H1 (cell line): ENCODE results near the gene MFAP3. TPM values are rescaled to one million over a fixed set of nuclear protein-coding genes. Genes with fewer than 3 reads are reported as not detected.

Experiments
- CTCF ChIA-PET: fragments of 300-600 bp; sonication (Branson Sonifier 250); formaldehyde crosslinking; loops from one replicate; lab custom pipeline; 2021; ENCODE audit not compliant: partially characterized antibody; lab: Charles Lee
- POLR2A ChIA-PET: fragments of 300-600 bp; sonication (Branson Sonifier 250); formaldehyde crosslinking; loops from one replicate; lab custom pipeline; 2021; ENCODE audit warnings: inconsistent platforms; ENCODE audit not compliant: partially characterized antibody; lab: Charles Lee
- DNase-seq, 2 experiments: peaks; one replicate each; pipeline versions ENCODE4 v3.0.0 to v3.0.0-alpha.2; 2010 to 2022; ENCODE audit warnings: low spot score in 2 of 2, low read depth in 1 of 2, mixed read lengths in 1 of 2
- FAIRE-seq: peaks from 2 replicates; lab custom pipeline; 2011; peaks lifted over from hg19 to GRCh38; lab: Jason Lieb, UNC
- H2AFZ ChIP-seq: 2 replicates; pipeline ENCODE4 v1.8.1; 2012; ENCODE audit warnings: low read length, inconsistent platforms
- H2AK5ac ChIP-seq: 2 replicates; pipeline ENCODE4 v1.6.1; 2013; ENCODE audit warnings: low read depth, low read length
- H2BK120ac ChIP-seq: replicated peaks from 2 replicates; pipeline ENCODE3; 2013; ENCODE audit warnings: low read depth, low read length, inconsistent platforms
- H2BK12ac ChIP-seq: 2 replicates; pipeline ENCODE4 v1.6.1; 2013; ENCODE audit warnings: low read depth, low read length
- H2BK15ac ChIP-seq: 2 replicates; pipeline ENCODE4 v1.6.1; 2013; ENCODE audit warnings: low read length
- H2BK20ac ChIP-seq: 2 replicates; pipeline ENCODE4 v1.6.1; 2013; ENCODE audit warnings: low read length
- H2BK5ac ChIP-seq: 2 replicates; pipeline ENCODE4 v1.6.1; 2013; ENCODE audit warnings: low read depth, low read length
- H3K14ac ChIP-seq: 2 replicates; pipeline ENCODE4 v1.6.1; 2013; ENCODE audit warnings: inconsistent platforms; ENCODE audit not compliant: insufficient read length
- H3K18ac ChIP-seq: 2 replicates; pipeline ENCODE4 v1.6.1; 2013; ENCODE audit warnings: low read length; ENCODE audit errors: extremely low read depth
- H3K23ac ChIP-seq: 2 replicates; pipeline ENCODE4 v1.6.1; 2013; ENCODE audit warnings: inconsistent platforms; ENCODE audit not compliant: insufficient read length
- H3K23me2 ChIP-seq: 2 replicates; pipeline ENCODE4 v1.6.1; 2013; ENCODE audit warnings: low read depth, low read length
- H3K27ac ChIP-seq: 2 replicates; pipeline ENCODE4 v1.6.1; 2011; ENCODE audit warnings: low read depth, low read length, inconsistent platforms
- H3K27me3 ChIP-seq, 4 experiments: replicated peaks in 1 of 4; 1 replicate in 1 of 4; 2 replicates in 3 of 4; pipeline versions ENCODE4 v1.6.1 to v1.8.1; 2011 to 2013; ENCODE audit warnings: low read length in 3 of 4, mild to moderate bottlenecking in 3 of 4, inconsistent platforms in 2 of 4, mixed read lengths in 2 of 4, moderate library complexity in 1 of 4; ENCODE audit not compliant: control insufficient read depth in 3 of 4, insufficient read depth in 3 of 4; ENCODE audit errors: extremely low read depth in 1 of 4
- H3K36me3 ChIP-seq, 4 experiments: 2 replicates each; pipeline versions ENCODE4 v1.6.1 to v1.8.1; 2011 to 2013; ENCODE audit warnings: mild to moderate bottlenecking in 4 of 4, low read length in 3 of 4, moderate library complexity in 2 of 4, control low read depth in 1 of 4, inconsistent platforms in 1 of 4; ENCODE audit not compliant: insufficient read depth in 4 of 4, control insufficient read depth in 2 of 4
- H3K4ac ChIP-seq: replicated peaks from 2 replicates; pipeline ENCODE3; 2013; ENCODE audit warnings: low read length, low read depth, mixed read lengths, inconsistent platforms; ENCODE audit not compliant: insufficient read length
- H3K4me1 ChIP-seq, 4 experiments: replicated peaks in 1 of 4; 1 replicate in 1 of 4; 2 replicates in 3 of 4; pipeline versions ENCODE4 v1.6.1 to v1.8.1; 2011 to 2013; ENCODE audit warnings: low read length in 3 of 4, inconsistent platforms in 2 of 4, mixed read lengths in 1 of 4; ENCODE audit not compliant: insufficient read depth in 4 of 4, control insufficient read depth in 3 of 4
- H3K4me2 ChIP-seq, 2 experiments: 2 replicates each; pipeline versions ENCODE4 v1.6.1 to v1.8.1; 2011 to 2013; ENCODE audit warnings: low read depth in 2 of 2, low read length in 2 of 2, control low read depth in 1 of 2, inconsistent platforms in 1 of 2, mild to moderate bottlenecking in 1 of 2; ENCODE audit not compliant: insufficient read depth in 1 of 2
- H3K4me3 ChIP-seq, 4 experiments: fragments of 200-600, 300-600 bp in 1 of 4; sonication (generic), shearing (Covaris generic), sonication (Bioruptor Twin) in 1 of 4; 2 replicates each; pipeline versions ENCODE4 v1.5.1 to v1.8.1; 2011 to 2016; ENCODE audit warnings: low read length in 4 of 4, low read depth in 3 of 4, control low read depth in 2 of 4, inconsistent platforms in 2 of 4, mild to moderate bottlenecking in 2 of 4, mixed read lengths in 1 of 4, moderate library complexity in 1 of 4; ENCODE audit not compliant: insufficient read depth in 2 of 4; ENCODE audit errors: extremely low read depth in 1 of 4
- H3K56ac ChIP-seq: replicated peaks from 2 replicates; pipeline ENCODE3; 2013; ENCODE audit warnings: low read depth, mild to moderate bottlenecking, mixed read lengths, low read length, inconsistent platforms; ENCODE audit not compliant: insufficient read length
- H3K79me1 ChIP-seq: 2 replicates; pipeline ENCODE4 v1.6.1; 2013; ENCODE audit warnings: low read depth, low read length, control low read depth
- H3K79me2 ChIP-seq, 2 experiments: 2 replicates each; pipeline versions ENCODE4 v1.6.1 to v1.8.1; 2012 to 2013; ENCODE audit warnings: low read length in 2 of 2, mild to moderate bottlenecking in 2 of 2, inconsistent platforms in 1 of 2; ENCODE audit not compliant: insufficient read depth in 2 of 2, control insufficient read depth in 1 of 2
- H3K9ac ChIP-seq, 4 experiments: replicated peaks in 1 of 4; 1 replicate in 1 of 4; 2 replicates in 3 of 4; pipeline versions ENCODE4 v1.6.1 to v1.8.1; 2011 to 2013; ENCODE audit warnings: low read depth in 3 of 4, low read length in 3 of 4, control low read depth in 2 of 4, mild to moderate bottlenecking in 2 of 4, moderate library complexity in 2 of 4, inconsistent platforms in 1 of 4; ENCODE audit errors: extremely low read depth in 1 of 4
- H3K9me3 ChIP-seq, 2 experiments: 2 replicates each; pipeline versions ENCODE4 v1.6.1 to v1.8.1; 2012 to 2013; ENCODE audit warnings: mild to moderate bottlenecking in 2 of 2, moderate library complexity in 2 of 2, control low read depth in 1 of 2, inconsistent platforms in 1 of 2, low read depth in 1 of 2, low read length in 1 of 2, mixed read lengths in 1 of 2; ENCODE audit not compliant: insufficient read depth in 2 of 2
- H4K20me1 ChIP-seq, 2 experiments: replicated peaks in 1 of 2; 2 replicates each; pipeline versions ENCODE3 to v1.8.1; 2011 to 2013; ENCODE audit warnings: inconsistent platforms in 2 of 2, low read length in 2 of 2, mild to moderate bottlenecking in 1 of 2; ENCODE audit not compliant: insufficient read depth in 2 of 2, control insufficient read depth in 1 of 2
- H4K5ac ChIP-seq: 2 replicates; pipeline ENCODE4 v1.6.1; 2013; ENCODE audit warnings: low read length, low read depth, mixed read lengths, inconsistent platforms; ENCODE audit not compliant: insufficient read length
- H4K8ac ChIP-seq: 2 replicates; pipeline ENCODE4 v1.8.0; 2013; ENCODE audit warnings: mild to moderate bottlenecking, moderate library complexity, low read length, inconsistent platforms; ENCODE audit not compliant: insufficient read depth; ENCODE audit errors: extremely low read depth
- H4K91ac ChIP-seq: replicated peaks from 2 replicates; pipeline ENCODE3; 2013; ENCODE audit warnings: low read length, mixed read lengths, inconsistent platforms; ENCODE audit not compliant: insufficient read length
- ASH2L ChIP-seq: fragments of 200-600, 300-600 bp; sonication (generic); IDR thresholded peaks from one replicate; pipeline ENCODE4 v1.7.1; 2017; ENCODE audit warnings: low read length
- CBX5 ChIP-seq: fragments of 300-800, 300-1000 bp; sonication (generic); IDR thresholded peaks from 2 replicates; pipeline ENCODE4 v1.7.1; 2016; ENCODE audit warnings: antibody characterized with exemption, low read length, low read depth
- EP300 ChIP-seq, 2 experiments: IDR thresholded peaks; 1 replicate in 1 of 2; 2 replicates in 1 of 2; pipeline ENCODE4 v1.6.1; 2011 to 2012; ENCODE audit warnings: low read depth in 2 of 2, low read length in 2 of 2, mild to moderate bottlenecking in 2 of 2, borderline replicate concordance in 1 of 2, inconsistent platforms in 1 of 2, moderate library complexity in 1 of 2
- HDAC2 ChIP-seq, 2 experiments: fragments of 300-600 bp in 1 of 2; sonication (generic) in 1 of 2; IDR thresholded peaks; 2 replicates each; pipeline ENCODE4 v1.6.1; 2011 to 2012; ENCODE audit warnings: low read depth in 2 of 2, low read length in 2 of 2, mild to moderate bottlenecking in 2 of 2, moderate library complexity in 2 of 2, borderline replicate concordance in 1 of 2, inconsistent platforms in 1 of 2
- KDM1A ChIP-seq: fragments of 200-600, 300-600 bp; sonication (generic); IDR thresholded peaks from 2 replicates; pipeline ENCODE4 v1.7.1; 2016; ENCODE audit warnings: mild to moderate bottlenecking, low read length, borderline replicate concordance
- POLR2AphosphoS5 ChIP-seq: IDR thresholded peaks from 2 replicates; pipeline ENCODE4 v1.6.1; 2011; ENCODE audit warnings: low read depth, low read length
- POU5F1 ChIP-seq: IDR thresholded peaks from 2 replicates; pipeline ENCODE4 v1.6.1; 2011; ENCODE audit warnings: low read depth, mild to moderate bottlenecking, low read length, moderate library complexity
- RAD21 ChIP-seq, 2 experiments: IDR thresholded peaks in 1 of 2; conservative IDR thresholded peaks in 1 of 2; 2 replicates each; pipeline ENCODE4 v1.6.1; 2011; ENCODE audit warnings: low read depth in 2 of 2, low read length in 2 of 2, improper control_type of control experiment in 1 of 2, inconsistent platforms in 1 of 2, mild to moderate bottlenecking in 1 of 2, moderate library complexity in 1 of 2
- SP1 ChIP-seq: IDR thresholded peaks from 2 replicates; pipeline ENCODE4 v1.6.1; 2011; ENCODE audit warnings: low read depth, low read length
- SP2 ChIP-seq: IDR thresholded peaks from 2 replicates; pipeline ENCODE4 v1.6.1; 2012; ENCODE audit warnings: mild to moderate bottlenecking, low read length, inconsistent platforms
- TAF7 ChIP-seq: optimal IDR thresholded peaks from 2 replicates; pipeline ENCODE3; 2011; ENCODE audit warnings: low read depth, mild to moderate bottlenecking, inconsistent platforms, low read length, moderate library complexity, borderline replicate concordance
- USF2 ChIP-seq: IDR thresholded peaks from 2 replicates; pipeline ENCODE4 v1.6.1; 2011; ENCODE audit warnings: low read length, improper control_type of control experiment
- ZNF274 ChIP-seq: IDR thresholded peaks from 2 replicates; pipeline ENCODE4 v1.7.0; 2012; ENCODE audit warnings: low read length, borderline replicate concordance; ENCODE audit errors: extremely low read depth
- WGBS, 2 experiments: shearing (Covaris generic) in 1 of 2; methylation state at CpG; one replicate each; pipeline versions ENCODE4 v1.1.6 to v1.1.7; 2013 to 2015; ENCODE audit warnings: low lambda C conversion rate in 2 of 2, mixed read lengths in 2 of 2, inconsistent platforms in 1 of 2, low coverage in 1 of 2, missing lambda C conversion rate in 1 of 2; ENCODE audit not compliant: insufficient replicate concordance in 2 of 2, insufficient coverage in 1 of 2, insufficient read length in 1 of 2; ENCODE audit errors: extremely low coverage in 1 of 2, missing lambda C conversion rate in 1 of 2; 5-methylcytosine and 5-hydroxymethylcytosine counted together
- polyA plus RNA-seq, 7 experiments: library from polyadenylated mRNA; depleted of rRNA in 3 of 7; stranded (reverse) in 5 of 7; unstranded in 2 of 7; fragments of >200 nt in 5 of 7; fragments of 200-250 nt in 2 of 7; gene quantifications; 1 replicate in 5 of 7; 2 replicates in 1 of 7; 4 replicates in 1 of 7; pipeline versions ENCODE4 v1.2.1 to v1.2.3, GENCODE V29; 2011 to 2013; ENCODE audit warnings: missing spikeins in 2 of 7, mixed read lengths in 2 of 7
- total RNA-seq: library from RNA; stranded (reverse); fragmentation: NEBNext Ultra II Directional; extraction: Animal tissue kit (Norgen Biotek cat#: 25700); gene quantifications from 2 replicates; pipeline ENCODE4 v1.2.1, GENCODE V29; 2021

MFAP3 gene
- total and polyA plus RNA-seq, 2 of the 8 experiments (the other 6 are each of a cell fraction or from before 2014, with no cell fraction given), result 13.7 to 27.0 TPM

GRCh38 chr5:154101184-154101583 is 62.4 kb downstream of the MFAP3 start:
- DNase-seq (no peak), FAIRE-seq (no peak)
- H3K4me2 ChIP-seq, result no peak overlapping the region
- H2BK20ac ChIP-seq, result no peak overlapping the region
- H3K27ac ChIP-seq, result no peak overlapping the region
- no peak overlapping the region for H4K8ac ChIP-seq
- no peak overlapping the region for H3K23ac ChIP-seq
- ChIA-PET CTCF (interaction anchor here (0.6 to 4.5 kb wide), 4 partner anchors 10 to 120 kb away, joined by 3 to 24 read pairs (median 4); no protein-coding TSS in a partner anchor), POLR2A (no interaction called here)
- no peaks in the 10 kb centered on the region for H3K36me3 ChIP-seq
- no peaks in the 10 kb centered on the region for H3K79me1 ChIP-seq
- H3K27me3 ChIP-seq, result no peaks in the 10 kb centered on the region
- H3K9me3 ChIP-seq, result no peaks in the 10 kb centered on the region
- H2BK12ac ChIP-seq, result no peak overlapping the region
- H2BK15ac ChIP-seq, result no peak overlapping the region
- H3K23me2 ChIP-seq, result no peaks in the 10 kb centered on the region
- H3K4me3 ChIP-seq, result no peak overlapping the region
- no peak overlapping the region for H3K14ac ChIP-seq
- no peak overlapping the region for H3K4ac ChIP-seq
- no peak overlapping the region for H3K56ac ChIP-seq
- H3K9ac ChIP-seq, result no peak overlapping the region
- no peak overlapping the region for H2BK120ac ChIP-seq
- H4K20me1 ChIP-seq, result no peaks in the 10 kb centered on the region
- 96% methylated on average over 1 of the region's 1 CpG; no CpG with 5 or more reads in 1 of the 2 experiments for WGBS, 2 experiments
- H4K5ac ChIP-seq, result no peak overlapping the region
- H2AK5ac ChIP-seq, result no peak overlapping the region
- H4K91ac ChIP-seq, result no peak overlapping the region
- no peaks in the 10 kb centered on the region; a peak in 1 of 7 replicates for H3K4me1 ChIP-seq
- no peak overlapping the region for H2AFZ ChIP-seq
- H2BK5ac ChIP-seq, result no peak overlapping the region
- H3K79me2 ChIP-seq, result no peaks in the 10 kb centered on the region
- H3K18ac ChIP-seq, result no peak overlapping the region
- TF ChIP-seq POLR2AphosphoS5, result no peak
- TF ChIP-seq HDAC2 (IDR thresholded peaks at IDR 0.05; ENCODE audit: borderline replicate concordance in 1 of 2, low read depth in 2 of 2, low read length in 2 of 2), result no peak
- TF ChIP-seq ASH2L, result no peak
- TF ChIP-seq TAF7, result no peak
- TF ChIP-seq SP1, result no peak
- no peak for TF ChIP-seq CBX5
- no peak for TF ChIP-seq USF2
- no peak for TF ChIP-seq EP300 (IDR thresholded peaks at IDR 0.05; ENCODE audit: borderline replicate concordance in 1 of 2, low read depth in 2 of 2, low read length in 2 of 2)
- TF ChIP-seq RAD21 (IDR thresholded peaks at IDR 0.05 in 1 of 2, conservative IDR thresholded peaks at IDR 0.05 in 1 of 2; ENCODE audit: low read depth in 2 of 2, low read length in 2 of 2), result no peak
- no peak for TF ChIP-seq SP2
- TF ChIP-seq KDM1A, result no peak
- TF ChIP-seq ZNF274, result no peak
- TF ChIP-seq POU5F1, result no peak
